Esophagus squamous epithelium (tissue), 4 donors: ENCODE results near the gene C11orf42.

Experiments
- POLR2A ChIP-seq, 4 donors: fragments of 450-650 bp; IDR thresholded peaks; one replicate each; pipeline ENCODE4 v1.6.1; 2017; ENCODE audit warnings: antibody characterized with exemption in 4 of 4, mild to moderate bottlenecking in 4 of 4, moderate library complexity in 3 of 4
- TF ChIP-seq, protein P1 (sequence below), 6 experiments: fragments of 450-650 bp in 4 of 6; fragments of 200-600 bp in 2 of 6; sonication (generic) in 2 of 6; IDR thresholded peaks; one replicate each; pipeline ENCODE4 v1.5.1; 2016 to 2019; ENCODE audit warnings: antibody characterized with exemption in 6 of 6, mild to moderate bottlenecking in 4 of 6, moderate library complexity in 4 of 6

- TF ChIP-seq, protein P1, sequence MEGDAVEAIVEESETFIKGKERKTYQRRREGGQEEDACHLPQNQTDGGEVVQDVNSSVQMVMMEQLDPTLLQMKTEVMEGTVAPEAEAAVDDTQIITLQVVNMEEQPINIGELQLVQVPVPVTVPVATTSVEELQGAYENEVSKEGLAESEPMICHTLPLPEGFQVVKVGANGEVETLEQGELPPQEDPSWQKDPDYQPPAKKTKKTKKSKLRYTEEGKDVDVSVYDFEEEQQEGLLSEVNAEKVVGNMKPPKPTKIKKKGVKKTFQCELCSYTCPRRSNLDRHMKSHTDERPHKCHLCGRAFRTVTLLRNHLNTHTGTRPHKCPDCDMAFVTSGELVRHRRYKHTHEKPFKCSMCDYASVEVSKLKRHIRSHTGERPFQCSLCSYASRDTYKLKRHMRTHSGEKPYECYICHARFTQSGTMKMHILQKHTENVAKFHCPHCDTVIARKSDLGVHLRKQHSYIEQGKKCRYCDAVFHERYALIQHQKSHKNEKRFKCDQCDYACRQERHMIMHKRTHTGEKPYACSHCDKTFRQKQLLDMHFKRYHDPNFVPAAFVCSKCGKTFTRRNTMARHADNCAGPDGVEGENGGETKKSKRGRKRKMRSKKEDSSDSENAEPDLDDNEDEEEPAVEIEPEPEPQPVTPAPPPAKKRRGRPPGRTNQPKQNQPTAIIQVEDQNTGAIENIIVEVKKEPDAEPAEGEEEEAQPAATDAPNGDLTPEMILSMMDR (IDR thresholded peaks at IDR 0.05) = no peak
- no peak for TF ChIP-seq POLR2A (IDR thresholded peaks at IDR 0.05)
Measured at GRCh38 chr11:6248248-6248647, 42.9 kb downstream of the C11orf42 start.
